ENCODE data around the gene CNN2.

Gene CNN2

DNA sequence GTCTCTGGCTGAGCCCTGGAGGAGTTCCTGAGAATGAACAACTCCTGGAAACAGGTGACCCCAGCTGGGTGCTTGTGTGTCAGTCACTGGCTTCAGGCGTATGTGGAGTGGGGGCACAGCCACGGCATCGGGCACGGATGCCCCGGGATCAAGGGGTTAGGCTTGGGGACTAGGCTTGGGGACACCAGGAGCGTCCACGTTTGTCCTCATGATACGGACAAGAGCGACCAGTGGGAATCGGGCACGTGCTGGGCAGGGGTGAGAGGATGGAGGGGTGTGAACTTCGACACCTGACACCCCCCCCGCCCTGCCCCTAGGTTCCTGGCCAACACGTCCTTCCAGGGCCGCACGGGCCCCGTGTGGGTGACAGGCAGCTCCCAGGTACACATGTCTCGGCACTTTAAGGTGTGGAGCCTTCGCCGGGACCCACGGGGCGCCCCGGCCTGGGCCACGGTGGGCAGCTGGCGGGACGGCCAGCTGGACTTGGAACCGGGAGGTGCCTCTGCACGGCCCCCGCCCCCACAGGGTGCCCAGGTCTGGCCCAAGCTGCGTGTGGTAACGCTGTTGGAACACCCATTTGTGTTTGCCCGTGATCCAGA lies 22.1 kb upstream of the CNN2 start:
- no peaks in the 10 kb centered on the region for H3K9me3 ChIP-seq (ENCODE audit: control insufficient read depth in 5 of 5, low read length in 5 of 5)
- H3K27me3 ChIP-seq (ENCODE audit: control insufficient read depth in 5 of 5, insufficient read depth in 4 of 5, low read length in 5 of 5) = peaks cover 12 to 23% (median 14%) of the 10 kb centered on the region in 5 donors
- H3K36me3 ChIP-seq (ENCODE audit: control insufficient read depth in 5 of 5, insufficient read depth in 5 of 5, low read length in 5 of 5) = peaks cover 0 to 8% (median 0%) of the 10 kb centered on the region in 5 donors

DNA sequence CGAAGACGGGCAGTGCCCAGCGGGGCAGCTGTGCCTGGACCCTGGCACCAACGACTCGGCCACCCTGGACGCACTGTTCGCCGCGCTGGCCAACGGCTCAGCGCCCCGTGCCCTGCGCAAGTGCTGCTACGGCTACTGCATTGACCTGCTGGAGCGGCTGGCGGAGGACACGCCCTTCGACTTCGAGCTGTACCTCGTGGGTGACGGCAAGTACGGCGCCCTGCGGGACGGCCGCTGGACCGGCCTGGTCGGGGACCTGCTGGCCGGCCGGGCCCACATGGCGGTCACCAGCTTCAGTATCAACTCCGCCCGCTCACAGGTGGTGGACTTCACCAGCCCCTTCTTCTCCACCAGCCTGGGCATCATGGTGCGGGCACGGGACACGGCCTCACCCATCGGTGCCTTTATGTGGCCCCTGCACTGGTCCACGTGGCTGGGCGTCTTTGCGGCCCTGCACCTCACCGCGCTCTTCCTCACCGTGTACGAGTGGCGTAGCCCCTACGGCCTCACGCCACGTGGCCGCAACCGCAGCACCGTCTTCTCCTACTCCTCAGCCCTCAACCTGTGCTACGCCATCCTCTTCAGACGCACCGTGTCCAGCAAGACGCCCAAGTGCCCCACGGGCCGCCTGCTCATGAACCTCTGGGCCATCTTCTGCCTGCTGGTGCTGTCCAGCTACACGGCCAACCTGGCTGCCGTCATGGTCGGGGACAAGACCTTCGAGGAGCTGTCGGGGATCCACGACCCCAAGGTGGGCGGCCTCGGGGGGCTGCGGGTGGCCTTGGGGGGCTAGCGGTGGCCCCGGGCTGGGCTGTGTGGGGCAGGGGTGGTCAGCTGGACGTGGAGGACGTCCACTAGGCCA lies 21.4 kb upstream of the CNN2 start:
- Histone ChIP-seq H3K27ac (ENCODE audit: low read depth, low read length) (no peak overlapping the region), H3K9ac (ENCODE audit: low read length in 5 of 5) (no peak overlapping the region)

More for the DNA sequence above, 22.1 kb upstream of the CNN2 start:
- H3K9ac ChIP-seq (ENCODE audit: low read length in 5 of 5) = no peak overlapping the region
- no peak overlapping the region for H3K27ac ChIP-seq (ENCODE audit: low read depth, low read length)
- no peak overlapping the region for H3K4me3 ChIP-seq (ENCODE audit: low read depth in 1 of 5, low read length in 5 of 5)
- peaks cover 0 to 16% (median 7%) of the 10 kb centered on the region in 5 donors for H3K4me1 ChIP-seq (ENCODE audit: control insufficient read depth in 5 of 5, insufficient read depth in 5 of 5, low read length in 5 of 5)

DNA sequence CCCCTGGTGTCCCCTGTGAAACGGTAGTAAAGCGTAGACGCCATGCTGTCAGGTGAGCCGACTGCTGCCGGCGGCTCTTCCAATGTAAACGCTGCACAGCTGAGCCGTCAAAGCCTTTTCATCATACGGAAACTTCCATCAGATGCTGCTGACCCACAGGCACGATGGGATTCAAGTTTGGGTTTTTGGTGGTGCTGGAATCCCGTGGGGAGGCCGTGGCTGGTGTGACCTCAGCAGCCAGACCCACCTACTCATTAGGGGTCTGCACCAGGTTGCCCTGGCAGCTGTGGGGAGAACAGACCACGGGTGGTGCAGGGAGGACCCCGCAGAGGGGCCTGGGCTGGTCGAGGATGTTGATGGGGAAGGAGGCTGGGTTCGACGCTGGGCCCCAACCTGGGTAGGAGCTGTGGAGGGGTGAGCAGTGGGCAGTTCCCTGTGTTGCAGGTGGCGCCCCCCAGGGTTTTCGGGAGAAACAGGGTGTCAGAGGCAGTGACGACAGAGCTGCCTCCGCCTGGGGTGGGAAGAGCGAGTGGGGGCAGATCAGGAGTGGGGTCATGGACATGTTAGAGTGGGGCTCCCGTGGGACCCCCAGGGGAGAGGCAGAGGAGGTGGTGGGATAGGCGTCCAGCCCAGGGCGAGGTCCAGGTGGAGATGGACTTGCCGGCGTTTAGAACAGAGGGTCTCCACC lies 19.6 kb upstream of the CNN2 start:
- H3K9me3 ChIP-seq (ENCODE audit: control insufficient read depth in 5 of 5, low read length in 5 of 5) = no peaks in the 10 kb centered on the region
- peaks cover 0 to 9% (median 0%) of the 10 kb centered on the region in 5 donors for H3K4me1 ChIP-seq (ENCODE audit: control insufficient read depth in 5 of 5, insufficient read depth in 5 of 5, low read length in 5 of 5)
- H3K27ac ChIP-seq (ENCODE audit: low read depth, low read length) = no peak overlapping the region
- H3K27me3 ChIP-seq (ENCODE audit: control insufficient read depth in 5 of 5, insufficient read depth in 4 of 5, low read length in 5 of 5) = peaks cover 3 to 10% (median 5%) of the 10 kb centered on the region in 5 donors
- no peak overlapping the region for H3K9ac ChIP-seq (ENCODE audit: low read length in 5 of 5)
- H3K4me3 ChIP-seq (ENCODE audit: low read depth in 1 of 5, low read length in 5 of 5) = no peak overlapping the region
- H3K36me3 ChIP-seq (ENCODE audit: control insufficient read depth in 5 of 5, insufficient read depth in 5 of 5, low read length in 5 of 5) = peaks cover 0 to 33% (median 22%) of the 10 kb centered on the region in 5 donors

More for the DNA sequence above, 21.4 kb upstream of the CNN2 start:
- Histone ChIP-seq H3K4me1 (ENCODE audit: control insufficient read depth in 5 of 5, insufficient read depth in 5 of 5, low read length in 5 of 5) (peaks cover 0 to 15% (median 12%) of the 10 kb centered on the region in 5 donors), H3K4me3 (ENCODE audit: low read depth in 1 of 5, low read length in 5 of 5) (no peak overlapping the region), H3K27me3 (ENCODE audit: control insufficient read depth in 5 of 5, insufficient read depth in 4 of 5, low read length in 5 of 5) (peaks cover 9 to 21% (median 11%) of the 10 kb centered on the region in 5 donors), H3K36me3 (ENCODE audit: control insufficient read depth in 5 of 5, insufficient read depth in 5 of 5, low read length in 5 of 5) (peaks cover 0 to 15% (median 6%) of the 10 kb centered on the region in 5 donors), H3K9me3 (ENCODE audit: control insufficient read depth in 5 of 5, low read length in 5 of 5) (no peaks in the 10 kb centered on the region)

DNA sequence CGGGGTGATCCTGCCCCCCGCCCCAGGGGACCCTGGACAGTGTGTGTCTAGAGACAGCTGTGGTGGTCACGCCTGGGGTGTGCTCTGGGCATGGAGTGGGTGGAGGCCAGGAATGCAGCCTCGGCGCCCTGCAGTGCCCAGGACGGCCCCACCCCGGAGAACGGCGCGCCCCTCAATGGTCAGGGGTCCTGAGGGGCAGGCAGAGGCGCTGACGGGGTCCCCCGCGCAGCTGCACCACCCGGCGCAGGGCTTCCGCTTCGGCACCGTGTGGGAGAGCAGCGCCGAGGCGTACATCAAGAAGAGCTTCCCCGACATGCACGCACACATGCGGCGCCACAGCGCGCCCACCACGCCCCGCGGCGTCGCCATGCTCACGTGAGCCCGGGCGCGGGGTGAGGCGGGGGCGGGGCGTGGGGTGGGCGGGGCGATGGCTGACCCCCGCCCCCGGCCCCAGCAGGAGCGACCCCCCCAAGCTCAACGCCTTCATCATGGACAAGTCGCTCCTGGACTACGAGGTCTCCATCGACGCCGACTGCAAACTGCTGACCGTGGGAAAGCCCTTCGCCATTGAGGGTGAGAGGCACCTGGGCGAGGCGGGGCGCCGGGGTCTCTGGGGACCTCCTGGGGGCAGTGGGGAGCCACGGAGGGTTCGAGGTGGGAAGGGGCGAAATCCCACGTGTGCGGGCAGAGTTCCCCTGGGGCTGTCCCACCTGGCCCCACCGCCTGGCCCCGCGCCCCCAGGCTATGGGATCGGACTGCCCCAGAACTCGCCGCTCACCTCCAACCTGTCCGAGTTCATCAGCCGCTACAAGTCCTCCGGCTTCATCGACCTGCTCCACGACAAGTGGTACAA lies 18.8 kb upstream of the CNN2 start:
- peaks cover 0 to 40% (median 30%) of the 10 kb centered on the region in 5 donors for H3K36me3 ChIP-seq (ENCODE audit: control insufficient read depth in 5 of 5, insufficient read depth in 5 of 5, low read length in 5 of 5)
- H3K27ac ChIP-seq (ENCODE audit: low read depth, low read length) = no peak overlapping the region
- no peak overlapping the region for H3K9ac ChIP-seq (ENCODE audit: low read length in 5 of 5)
- H3K27me3 ChIP-seq (ENCODE audit: control insufficient read depth in 5 of 5, insufficient read depth in 4 of 5, low read length in 5 of 5) = peaks cover 3 to 7% (median 4%) of the 10 kb centered on the region in 5 donors
- no peaks in the 10 kb centered on the region for H3K9me3 ChIP-seq (ENCODE audit: control insufficient read depth in 5 of 5, low read length in 5 of 5)
- H3K4me1 ChIP-seq (ENCODE audit: control insufficient read depth in 5 of 5, insufficient read depth in 5 of 5, low read length in 5 of 5) = peaks cover 0 to 9% (median 0%) of the 10 kb centered on the region in 5 donors
- H3K4me3 ChIP-seq (ENCODE audit: low read depth in 1 of 5, low read length in 5 of 5) = no peak overlapping the region

DNA sequence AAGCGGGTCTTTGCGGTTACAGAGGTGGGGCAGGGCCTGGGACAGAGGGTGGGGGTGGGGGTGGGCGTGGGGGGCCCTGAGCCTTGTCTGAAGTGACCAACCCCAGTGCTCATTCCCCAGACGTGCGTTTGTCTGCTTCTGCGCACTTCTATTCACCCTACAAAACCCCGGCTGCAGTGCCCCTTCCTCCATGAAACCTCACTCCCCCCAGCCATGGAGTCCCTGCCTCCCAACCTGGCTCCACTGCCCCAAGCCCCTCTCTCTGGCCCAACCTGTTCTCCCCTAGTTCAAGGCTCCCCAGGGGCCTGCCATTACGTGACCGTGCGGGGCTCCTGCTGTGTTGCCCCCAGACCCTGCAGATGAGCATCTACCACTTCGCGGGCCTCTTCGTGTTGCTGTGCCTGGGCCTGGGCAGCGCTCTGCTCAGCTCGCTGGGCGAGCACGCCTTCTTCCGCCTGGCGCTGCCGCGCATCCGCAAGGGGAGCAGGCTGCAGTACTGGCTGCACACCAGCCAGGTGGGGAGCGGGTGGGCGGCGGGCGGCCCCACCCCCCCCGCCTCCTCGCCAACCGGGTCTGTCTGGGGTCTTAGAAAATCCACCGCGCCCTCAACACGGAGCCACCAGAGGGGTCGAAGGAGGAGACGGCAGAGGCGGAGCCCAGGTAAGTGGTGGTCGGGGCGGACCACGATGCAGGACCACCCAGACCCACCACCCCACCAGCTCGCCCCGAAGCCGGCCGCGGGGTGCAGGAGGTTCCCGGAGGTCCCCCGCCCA lies 18.0 kb upstream of the CNN2 start:
- peaks cover 0 to 48% (median 37%) of the 10 kb centered on the region in 5 donors for H3K36me3 ChIP-seq (ENCODE audit: control insufficient read depth in 5 of 5, insufficient read depth in 5 of 5, low read length in 5 of 5)
- no peaks in the 10 kb centered on the region for H3K9me3 ChIP-seq (ENCODE audit: control insufficient read depth in 5 of 5, low read length in 5 of 5)
- peaks cover 0 to 4% (median 0%) of the 10 kb centered on the region in 5 donors for H3K27me3 ChIP-seq (ENCODE audit: control insufficient read depth in 5 of 5, insufficient read depth in 4 of 5, low read length in 5 of 5)
- no peak overlapping the region for H3K9ac ChIP-seq (ENCODE audit: low read length in 5 of 5)
- peaks cover 0 to 9% (median 0%) of the 10 kb centered on the region in 5 donors for H3K4me1 ChIP-seq (ENCODE audit: control insufficient read depth in 5 of 5, insufficient read depth in 5 of 5, low read length in 5 of 5)
- no peak overlapping the region for H3K4me3 ChIP-seq (ENCODE audit: low read depth in 1 of 5, low read length in 5 of 5)
- H3K27ac ChIP-seq (ENCODE audit: low read depth, low read length) = no peak overlapping the region

DNA sequence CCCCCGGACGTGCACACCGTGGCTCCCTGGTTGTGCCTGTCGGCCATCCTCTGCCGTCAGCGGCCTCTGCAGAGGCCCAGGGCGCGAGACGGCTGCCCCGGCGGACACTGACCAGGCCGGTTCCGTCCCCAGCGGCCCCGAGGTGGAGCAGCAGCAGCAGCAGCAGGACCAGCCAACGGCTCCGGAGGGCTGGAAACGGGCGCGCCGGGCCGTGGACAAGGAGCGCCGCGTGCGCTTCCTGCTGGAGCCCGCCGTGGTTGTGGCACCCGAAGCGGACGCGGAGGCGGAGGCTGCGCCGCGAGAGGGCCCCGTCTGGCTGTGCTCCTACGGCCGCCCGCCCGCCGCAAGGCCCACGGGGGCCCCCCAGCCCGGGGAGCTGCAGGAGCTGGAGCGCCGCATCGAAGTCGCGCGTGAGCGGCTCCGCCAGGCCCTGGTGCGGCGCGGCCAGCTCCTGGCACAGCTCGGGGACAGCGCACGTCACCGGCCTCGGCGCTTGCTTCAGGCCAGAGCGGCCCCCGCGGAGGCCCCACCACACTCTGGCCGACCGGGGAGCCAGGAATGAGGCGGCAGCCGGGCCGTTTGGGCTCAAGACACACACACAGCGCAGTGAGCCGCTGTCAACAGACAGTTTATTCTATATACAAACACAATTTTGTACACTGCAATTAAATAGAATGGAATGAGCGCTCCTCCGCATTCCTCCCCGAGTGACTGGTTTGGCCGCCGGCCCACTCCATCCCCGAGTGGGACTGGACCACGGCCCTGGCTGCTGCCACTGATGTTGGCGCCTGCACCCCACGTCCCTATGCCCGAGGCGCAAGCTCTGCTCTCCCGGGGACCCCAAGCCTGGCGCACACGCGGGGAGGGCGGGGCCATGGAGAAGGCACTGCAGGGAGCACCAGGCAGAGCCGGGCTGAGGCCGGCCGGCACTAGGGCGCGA lies 17.1 kb upstream of the CNN2 start:
- H3K36me3 ChIP-seq (ENCODE audit: control insufficient read depth in 5 of 5, insufficient read depth in 5 of 5, low read length in 5 of 5) = peaks cover 0 to 56% (median 43%) of the 10 kb centered on the region in 5 donors
- H3K4me1 ChIP-seq (ENCODE audit: control insufficient read depth in 5 of 5, insufficient read depth in 5 of 5, low read length in 5 of 5) = peaks cover 0 to 9% (median 0%) of the 10 kb centered on the region in 5 donors
- no peaks in the 10 kb centered on the region for H3K9me3 ChIP-seq (ENCODE audit: control insufficient read depth in 5 of 5, low read length in 5 of 5)
- H3K27me3 ChIP-seq (ENCODE audit: control insufficient read depth in 5 of 5, insufficient read depth in 4 of 5, low read length in 5 of 5) = no peaks in the 10 kb centered on the region
- no peak overlapping the region for H3K4me3 ChIP-seq (ENCODE audit: low read depth in 1 of 5, low read length in 5 of 5)
- H3K27ac ChIP-seq (ENCODE audit: low read depth, low read length) = no peak overlapping the region
- no peak overlapping the region for H3K9ac ChIP-seq (ENCODE audit: low read length in 5 of 5)

DNA sequence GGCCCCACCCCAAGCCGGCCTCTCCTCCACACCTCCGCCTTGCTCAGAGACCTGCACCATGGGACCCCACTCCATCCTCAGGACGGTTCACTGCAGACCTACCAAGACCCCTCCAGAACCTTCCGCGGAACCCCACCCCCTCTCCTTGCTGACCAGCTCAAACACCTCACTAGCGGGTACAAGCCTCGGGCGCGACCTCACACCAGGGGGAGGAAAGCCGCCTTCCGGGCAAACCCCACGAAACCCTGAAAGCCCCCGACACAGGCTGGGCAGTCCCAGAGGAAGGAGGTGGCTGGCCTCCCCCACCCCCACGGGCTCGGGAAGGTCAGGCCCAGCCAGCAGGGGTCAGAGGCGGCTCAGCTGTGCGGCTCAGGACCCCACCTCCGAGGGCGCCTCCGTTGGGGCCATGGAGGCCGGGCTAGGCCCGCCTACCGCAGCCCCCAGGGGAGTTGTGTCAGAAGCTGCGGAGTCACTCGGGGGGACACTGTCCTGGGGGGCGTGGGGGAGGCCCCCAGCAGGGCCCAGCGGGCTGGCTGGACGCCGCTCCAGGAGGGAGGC lies 16.3 kb upstream of the CNN2 start:
- no peak overlapping the region for H3K27ac ChIP-seq (ENCODE audit: low read depth, low read length)
- H3K4me1 ChIP-seq (ENCODE audit: control insufficient read depth in 5 of 5, insufficient read depth in 5 of 5, low read length in 5 of 5) = peaks cover 0 to 9% (median 2%) of the 10 kb centered on the region in 5 donors
- H3K4me3 ChIP-seq (ENCODE audit: low read depth in 1 of 5, low read length in 5 of 5) = no peak overlapping the region
- no peaks in the 10 kb centered on the region for H3K9me3 ChIP-seq (ENCODE audit: control insufficient read depth in 5 of 5, low read length in 5 of 5)
- H3K9ac ChIP-seq (ENCODE audit: low read length in 5 of 5) = no peak overlapping the region
- H3K27me3 ChIP-seq (ENCODE audit: control insufficient read depth in 5 of 5, insufficient read depth in 4 of 5, low read length in 5 of 5) = no peaks in the 10 kb centered on the region
- H3K36me3 ChIP-seq (ENCODE audit: control insufficient read depth in 5 of 5, insufficient read depth in 5 of 5, low read length in 5 of 5) = peaks cover 0 to 61% (median 45%) of the 10 kb centered on the region in 5 donors

Data from subcutaneous abdominal adipose tissue (tissue), 5 donors.